A673 (cell line): ENCODE results near the gene SPRYD3. TPM values are rescaled to one million over a fixed set of nuclear protein-coding genes. Genes with fewer than 3 reads are reported as not detected.

Experiments used
- BruUV-seq: library from RNA; stranded (reverse); fragments of 400-500 nt; replicated peaks from 2 replicates; lab custom pipeline; 2021; lab: Mats Ljungman, UMichigan
- CTCF ChIA-PET: fragments of 300-600 bp; sonication (Branson Sonifier 250); formaldehyde crosslinking; loops from one replicate; lab custom pipeline; 2022; ENCODE audit warnings: antibody characterized with exemption; lab: Charles Lee
- POLR2A ChIA-PET: fragments of 300-600 bp; sonication (Branson Sonifier 250); formaldehyde crosslinking; loops from one replicate; lab custom pipeline; 2022; ENCODE audit warnings: antibody characterized with exemption; ENCODE audit not compliant: low non-redundant PET; lab: Charles Lee
- DNase-seq: peaks from one replicate; pipeline ENCODE4 v3.0.0-alpha.2; 2015; ENCODE audit warnings: low spot score
- H3K27ac ChIP-seq: fragments of 200-600 bp; sonication (generic); 2 replicates; pipeline ENCODE4 v1.5.1; 2016; ENCODE audit warnings: mixed run types, low read depth, mild to moderate bottlenecking, mixed read lengths, antibody characterized with exemption, low read length; ENCODE audit not compliant: poor library complexity, severe bottlenecking
- H3K27me3 ChIP-seq: fragments of 200-600 bp; sonication (generic); replicated peaks from 2 replicates; pipeline ENCODE4 v1.6.1; 2017; ENCODE audit warnings: mixed run types, low read depth, mild to moderate bottlenecking, mixed read lengths, antibody characterized with exemption, low read length; ENCODE audit not compliant: insufficient read depth, poor library complexity
- H3K36me3 ChIP-seq: fragments of 200-600 bp; sonication (generic); 2 replicates; pipeline ENCODE4 v1.6.1; 2016; ENCODE audit warnings: mixed run types, mild to moderate bottlenecking, mixed read lengths, antibody characterized with exemption, low read length; ENCODE audit not compliant: insufficient read depth, poor library complexity, severe bottlenecking
- H3K4me1 ChIP-seq: fragments of 200-600 bp; sonication (generic); 2 replicates; pipeline ENCODE4 v1.6.1; 2017; ENCODE audit warnings: mixed run types, mild to moderate bottlenecking, mixed read lengths, antibody characterized with exemption, low read length; ENCODE audit not compliant: insufficient read depth, poor library complexity, severe bottlenecking
- H3K4me3 ChIP-seq: fragments of 200-600 bp; sonication (generic); 2 replicates; pipeline ENCODE4 v1.5.1; 2016; ENCODE audit warnings: low read depth, mixed run types, mild to moderate bottlenecking, mixed read lengths, low read length; ENCODE audit not compliant: poor library complexity, severe bottlenecking
- H3K9me3 ChIP-seq: fragments of 200-600 bp; sonication (generic); 2 replicates; pipeline ENCODE4 v1.6.1; 2016; ENCODE audit warnings: mixed run types, low read depth, mild to moderate bottlenecking, mixed read lengths, antibody characterized with exemption, low read length; ENCODE audit not compliant: poor library complexity, severe bottlenecking
- CTCF ChIP-seq: fragments of 300-800, 200-600 bp; sonication (generic); conservative IDR thresholded peaks from 2 replicates; pipeline ENCODE4 v1.5.1; 2017; ENCODE audit warnings: low read depth, mild to moderate bottlenecking, antibody characterized with exemption, low read length, moderate library complexity, mixed read lengths
- EZH2 ChIP-seq: fragments of 200-600 bp; sonication (generic); IDR thresholded peaks from 2 replicates; pipeline ENCODE4 v1.6.1; 2017; ENCODE audit warnings: borderline replicate concordance, low read depth, mild to moderate bottlenecking, mixed read lengths, antibody characterized with exemption, low read length; ENCODE audit not compliant: poor library complexity, severe bottlenecking
- intact Hi-C: fragments of 100-400 bp; cut with micrococcal nuclease; formaldehyde crosslinking; loops from one replicate; pipeline ENCODE4 v1.10.0; 2022; ENCODE audit not compliant: unreplicated experiment
- total RNA-seq: library from RNA; stranded (reverse); gene quantifications from 2 replicates; pipeline ENCODE4 v1.2.3, GENCODE V29; 2021

Gene SPRYD3
- total RNA-seq, 1 experiment from 2014 or later, result 19.3 TPM

- TF ChIP-seq EZH2 (no peak), CTCF (no peak)
- H3K27me3 ChIP-seq, result no peaks in the 10 kb centered on the region
- DNase-seq, result no peak
- BruUV-seq, result no TSS peak
- peaks cover 2% of the 10 kb centered on the region for H3K36me3 ChIP-seq
- H3K27ac ChIP-seq, result no peak overlapping the region
- H3K9me3 ChIP-seq, result no peaks in the 10 kb centered on the region
- no peak overlapping the region for H3K4me3 ChIP-seq
- no peaks in the 10 kb centered on the region for H3K4me1 ChIP-seq
- CTCF ChIA-PET, result no interaction called here
- intact Hi-C loops, result no loop called here
- POLR2A ChIA-PET, result no interaction called here
Observed at GRCh38 chr12:53060064-53060720, 19.0 kb downstream of the SPRYD3 start.

- BruUV-seq, result no TSS peak
- H3K27ac ChIP-seq, result no peak overlapping the region
- H3K4me3 ChIP-seq, result no peak overlapping the region
- ChIA-PET CTCF (no interaction called here), POLR2A (no interaction called here)
- intact Hi-C loops, result no loop called here
- no peak for TF ChIP-seq EZH2
- no peak for TF ChIP-seq CTCF
- H3K4me1 ChIP-seq, result peaks cover 5% of the 10 kb centered on the region
- no peaks in the 10 kb centered on the region for H3K27me3 ChIP-seq
- no peak for DNase-seq
- no peaks in the 10 kb centered on the region for H3K36me3 ChIP-seq
- H3K9me3 ChIP-seq, result no peaks in the 10 kb centered on the region
Observed at GRCh38 chr12:53059434-53060063, 19.6 kb downstream of the SPRYD3 start.

- no peaks in the 10 kb centered on the region for H3K9me3 ChIP-seq
- ChIA-PET CTCF (no interaction called here), POLR2A (no interaction called here)
- H3K4me1 ChIP-seq, result peaks cover 8% of the 10 kb centered on the region
- intact Hi-C loops, result no loop called here
- no TSS peak for BruUV-seq
- no peaks in the 10 kb centered on the region for H3K36me3 ChIP-seq
- DNase-seq, result no peak
- H3K27me3 ChIP-seq, result no peaks in the 10 kb centered on the region
- H3K4me3 ChIP-seq, result no peak overlapping the region
- no peak for TF ChIP-seq CTCF
- no peak for TF ChIP-seq EZH2
- H3K27ac ChIP-seq, result no peak overlapping the region
Observed at GRCh38 chr12:53058674-53059433, 20.3 kb downstream of the SPRYD3 start.
